Right cardiac atrium (tissue), 5 donors: ENCODE measurements around the gene GOLGA1. TPM values are rescaled to one million over a fixed set of nuclear protein-coding genes. Genes with fewer than 3 reads are reported as not detected.
A peak's percentile ranks its signal among the peaks of the same experiment; 100 is the strongest.

Source experiments
- ATAC-seq, 2 donors: fragments of 200-7000 bp; cut with Tn5 transposase; one replicate each; pipeline versions ENCODE4 v1.8.0 to v1.9.1; 2020; ENCODE audit warnings: moderate library complexity in 2 of 2, mild to moderate bottlenecking in 1 of 2
- DNase-seq, 3 donors: peaks; one replicate each; pipeline ENCODE4 v3.0.0-alpha.2; 2020
- H3K27ac ChIP-seq: one replicate; pipeline ENCODE4 v1.5.1; 2013; ENCODE audit warnings: mild to moderate bottlenecking, low read length, control low read depth, moderate library complexity
- H3K27me3 ChIP-seq: one replicate; pipeline ENCODE4 v1.6.1; 2013; ENCODE audit not compliant: control insufficient read depth, insufficient read depth
- H3K4me1 ChIP-seq: one replicate; pipeline ENCODE4 v1.6.1; 2013; ENCODE audit warnings: low read length; ENCODE audit not compliant: control insufficient read depth, insufficient read depth
- H3K4me3 ChIP-seq: one replicate; pipeline ENCODE4 v1.5.1; 2013; ENCODE audit warnings: low read length, control low read depth
- H3K9me3 ChIP-seq: one replicate; pipeline ENCODE4 v1.6.1; 2013; ENCODE audit warnings: low read length; ENCODE audit not compliant: control insufficient read depth
- WGBS: extraction: QIAGEN DNeasy Blood & Tissue Kit; methylation state at CpG from one replicate; pipeline ENCODE4 v1.1.7; 2013; 5-methylcytosine and 5-hydroxymethylcytosine counted together
- intact Hi-C, 4 donors: fragments of 100-400 bp; cut with DNase I; formaldehyde crosslinking; loops; one replicate each; pipeline versions ENCODE4 v1.11.0 to v1.14.0; 2022 to 2023
- polyA plus RNA-seq: library from polyadenylated mRNA; stranded (reverse); fragments of 200-250 nt; gene quantifications from one replicate; pipeline ENCODE4 v1.2.3, GENCODE V29; 2013
- total RNA-seq, 4 donors: library from RNA; stranded (reverse); fragmentation: NEBNext Ultra II Directional; extraction: Animal tissue kit (Norgen Biotek cat#: 25700); gene quantifications; one replicate each; pipeline ENCODE4 v1.2.1, GENCODE V29; 2021
- donor health status: healthy with polysubstance abuse.
- donor health status: DM: no; HTN: yes; CAD: no.
- donor health status: DM: no; HTN: no; CAD: no.
- donor health status: DM: no; HTN: yes; CAD: no; lungs with severe emphysema.
- donor health status: DM: yes; HTN: yes; CAD: no.

GOLGA1 gene
- total and polyA plus RNA-seq, 5 donors = 8.7 to 20.0 (median 19.1) TPM

GRCh38 chr9:124882231-124882630, 58.7 kb downstream of the GOLGA1 start:
- no peaks in the 10 kb centered on the region for H3K4me1 ChIP-seq
- no peak overlapping the region for H3K4me3 ChIP-seq
- intact Hi-C loops = no loop called here
- no peaks in the 10 kb centered on the region for H3K27me3 ChIP-seq
- DNase-seq (no peak), ATAC-seq (peak in 1 of 2 donors; percentile 13)
- no peaks in the 10 kb centered on the region for H3K9me3 ChIP-seq
- WGBS = 72% methylated on average over 13 of the region's 13 CpGs
- no peak overlapping the region for H3K27ac ChIP-seq

GRCh38 chr9:124881138-124881743, 59.6 kb downstream of the GOLGA1 start:
- no peak overlapping the region for H3K4me3 ChIP-seq
- no peak overlapping the region for H3K27ac ChIP-seq
- H3K4me1 ChIP-seq = no peaks in the 10 kb centered on the region
- no peaks in the 10 kb centered on the region for H3K9me3 ChIP-seq
- ATAC-seq (no peak), DNase-seq (no peak)
- no peaks in the 10 kb centered on the region for H3K27me3 ChIP-seq
- WGBS = 92% methylated on average over 16 of the region's 16 CpGs
- intact Hi-C loops = no loop called here

- no peaks in the 10 kb centered on the region for H3K27me3 ChIP-seq
- no peak for DNase-seq
- ATAC-seq = no peak
- no peaks in the 10 kb centered on the region for H3K9me3 ChIP-seq
- H3K4me1 ChIP-seq = no peaks in the 10 kb centered on the region
- intact Hi-C loops = no loop called here
- 62% methylated on average over 9 of the region's 9 CpGs for WGBS
- no peak overlapping the region for H3K4me3 ChIP-seq
- H3K27ac ChIP-seq = no peak overlapping the region
Observed at GRCh38 chr9:124880501-124880900, 60.4 kb downstream of the GOLGA1 start.

GRCh38 chr9:124879226-124879625, 61.7 kb downstream of the GOLGA1 start:
- H3K9me3 ChIP-seq = no peaks in the 10 kb centered on the region
- DNase-seq = no peak
- no peak for ATAC-seq
- WGBS = 64% methylated on average over 10 of the region's 10 CpGs
- intact Hi-C loops = no loop called here
- H3K4me3 ChIP-seq = no peak overlapping the region
- H3K27ac ChIP-seq = no peak overlapping the region
- H3K4me1 ChIP-seq = no peaks in the 10 kb centered on the region
- H3K27me3 ChIP-seq = no peaks in the 10 kb centered on the region

GRCh38 chr9:124878518-124878917, 62.4 kb downstream of the GOLGA1 start:
- H3K4me1 ChIP-seq = no peaks in the 10 kb centered on the region
- H3K27me3 ChIP-seq = no peaks in the 10 kb centered on the region
- intact Hi-C loops = no loop called here
- no peak for ATAC-seq
- H3K9me3 ChIP-seq = no peaks in the 10 kb centered on the region
- no peak overlapping the region for H3K27ac ChIP-seq
- WGBS = 87% methylated on average over 6 of the region's 6 CpGs
- no peak overlapping the region for H3K4me3 ChIP-seq
- no peak for DNase-seq

GRCh38 chr9:124878021-124878420, 62.9 kb downstream of the GOLGA1 start:
- no peak for ATAC-seq
- no peak for DNase-seq
- intact Hi-C loops = no loop called here
- WGBS = 80% methylated on average over 1 of the region's 1 CpG
- no peak overlapping the region for H3K27ac ChIP-seq
- no peaks in the 10 kb centered on the region for H3K4me1 ChIP-seq
- no peak overlapping the region for H3K4me3 ChIP-seq
- no peaks in the 10 kb centered on the region for H3K9me3 ChIP-seq
- H3K27me3 ChIP-seq = no peaks in the 10 kb centered on the region

- WGBS = 86% methylated on average over 14 of the region's 14 CpGs
- no peak overlapping the region for H3K27ac ChIP-seq
- intact Hi-C loops = no loop called here
Observed at GRCh38 chr9:124877021-124877782, 63.7 kb downstream of the GOLGA1 start.

GRCh38 chr9:124875501-124875900, 65.4 kb downstream of the GOLGA1 start:
- DNase-seq (no peak), ATAC-seq (no peak)
- Histone ChIP-seq H3K9me3 (no peaks in the 10 kb centered on the region), H3K27me3 (no peaks in the 10 kb centered on the region), H3K4me1 (peaks cover 9% of the 10 kb centered on the region), H3K4me3 (no peak overlapping the region), H3K27ac (no peak overlapping the region)
- intact Hi-C loops = no loop called here
- WGBS = 93% methylated on average over 6 of the region's 6 CpGs

More at GRCh38 chr9:124877021-124877782, 63.7 kb downstream of the GOLGA1 start:
- Histone ChIP-seq H3K9me3 (no peaks in the 10 kb centered on the region), H3K4me3 (no peak overlapping the region), H3K4me1 (no peaks in the 10 kb centered on the region), H3K27me3 (no peaks in the 10 kb centered on the region)
- DNase-seq = no peak
- no peak for ATAC-seq

- Histone ChIP-seq H3K4me1 (peaks cover 12% of the 10 kb centered on the region), H3K9me3 (no peaks in the 10 kb centered on the region), H3K27me3 (no peaks in the 10 kb centered on the region), H3K27ac (no peak overlapping the region), H3K4me3 (no peak overlapping the region)
- 77% methylated on average over 14 of the region's 14 CpGs for WGBS
- intact Hi-C loops = no loop called here
- ATAC-seq = no peak
- peak in 1 of 3 donors; percentile 39 for DNase-seq
Observed at GRCh38 chr9:124873664-124874063, 67.2 kb downstream of the GOLGA1 start.

GRCh38 chr9:124871156-124871561, 69.7 kb downstream of the GOLGA1 start:
- no peak overlapping the region for H3K4me3 ChIP-seq
- no peaks in the 10 kb centered on the region for H3K9me3 ChIP-seq
- intact Hi-C loops = no loop called here
- no peak for DNase-seq
- H3K4me1 ChIP-seq = peaks cover 12% of the 10 kb centered on the region
- ATAC-seq = no peak
- WGBS = 69% methylated on average over 11 of the region's 11 CpGs
- H3K27me3 ChIP-seq = no peaks in the 10 kb centered on the region
- peak overlapping the region; percentile 21 for H3K27ac ChIP-seq

GRCh38 chr9:124870723-124871122, 70.2 kb downstream of the GOLGA1 start:
- intact Hi-C loops = no loop called here
- WGBS = 56% methylated on average over 6 of the region's 6 CpGs
- Histone ChIP-seq H3K27me3 (no peaks in the 10 kb centered on the region), H3K27ac (peak overlapping the region; percentile 50), H3K9me3 (no peaks in the 10 kb centered on the region), H3K4me1 (peaks cover 12% of the 10 kb centered on the region), H3K4me3 (no peak overlapping the region)
- no peak for ATAC-seq
- no peak for DNase-seq
